ENCODE measurements around the gene PC.

Gene PC

GRCh38 chr11:66864172-66864901 lies 93.8 kb downstream of the PC start:
- DNase-seq, result no peak

DNA sequence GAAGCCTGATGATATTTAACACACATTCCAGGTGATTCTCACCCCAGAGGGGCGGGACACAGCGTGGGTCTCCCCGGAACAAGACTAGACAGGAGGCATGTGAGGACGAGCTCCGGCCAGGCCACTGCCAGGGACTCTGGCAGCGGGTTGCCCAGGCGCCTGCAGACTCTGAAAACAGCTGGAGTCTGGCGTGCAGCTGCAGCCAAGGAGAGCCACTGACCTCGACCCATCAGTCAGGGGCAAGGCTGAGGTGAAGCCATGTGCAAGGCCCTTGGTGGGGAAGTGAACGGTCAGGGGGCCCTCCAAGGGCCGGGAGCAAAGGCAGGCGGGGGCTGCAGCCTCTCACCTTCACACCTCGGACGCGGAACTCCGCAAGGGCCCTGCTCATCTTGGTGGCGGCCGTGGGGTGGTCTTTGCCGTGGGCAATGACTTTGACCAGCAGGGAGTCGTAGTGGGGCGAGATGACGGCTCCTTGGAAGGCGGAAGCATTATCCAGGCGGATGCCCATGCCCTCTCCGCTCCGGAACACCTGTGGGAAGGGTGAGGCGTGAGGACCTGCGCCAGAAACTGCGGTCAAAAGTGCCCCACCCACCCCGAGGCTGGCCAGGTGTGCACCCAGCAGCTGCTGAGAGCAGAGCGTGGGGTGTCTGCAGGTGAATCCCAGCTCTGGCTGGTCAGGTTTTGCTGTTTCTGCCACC lies 94.6 kb downstream of the PC start:
- DNase-seq, result no peak

DNA sequence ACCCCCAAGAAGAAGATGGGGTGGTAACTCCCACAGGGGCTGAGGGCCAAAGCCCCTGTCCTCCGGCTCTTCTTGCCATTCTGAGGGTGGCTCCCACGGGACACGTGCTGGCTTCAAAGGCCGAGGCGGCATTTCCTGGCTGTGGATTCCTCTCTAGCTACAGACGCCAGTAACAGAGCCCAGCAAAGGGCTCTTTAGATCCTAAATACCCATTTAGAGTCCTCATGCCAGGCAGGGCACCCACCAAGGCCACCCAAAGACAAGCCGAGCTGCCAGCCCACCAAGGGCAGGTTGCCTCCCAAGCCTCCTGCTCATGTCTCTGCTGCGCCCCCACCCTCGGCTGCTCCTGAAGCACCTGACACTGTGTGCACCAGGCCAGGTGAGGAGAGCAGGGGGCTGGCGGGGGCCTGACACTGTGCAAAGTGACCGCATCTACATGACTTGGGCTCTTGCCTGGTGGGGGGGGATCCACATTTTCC lies 95.6 kb downstream of the PC start:
- no peak for DNase-seq

GRCh38 chr11:66861774-66862558 lies 96.2 kb downstream of the PC start:
- DNase-seq, result no peak

GRCh38 chr11:66861038-66861773 lies 97.0 kb downstream of the PC start:
- DNase-seq, result no peak

DNA sequence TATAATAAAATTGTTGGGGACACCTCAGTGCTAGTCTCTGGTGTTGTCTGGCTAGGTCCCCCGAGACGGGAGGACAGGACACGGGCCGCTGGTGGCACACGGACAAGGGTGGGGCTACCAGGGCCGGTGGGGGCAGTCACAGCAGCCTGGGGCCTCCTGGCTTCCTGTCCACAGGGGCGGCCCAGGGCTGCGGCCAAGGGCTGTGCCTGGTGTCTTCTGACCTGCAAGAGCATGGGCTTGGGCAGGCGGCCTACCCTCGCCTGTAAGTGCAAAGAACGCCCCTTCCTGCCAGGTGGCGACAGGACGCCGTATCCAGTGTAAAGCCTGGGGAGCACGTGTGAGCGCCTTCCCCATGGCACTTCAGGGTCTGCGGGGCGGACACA lies 97.7 kb downstream of the PC start:
- no peak for DNase-seq

- no peak for DNase-seq
Measured at GRCh38 chr11:66859686-66860448, 98.3 kb downstream of the PC start.

GRCh38 chr11:66858939-66859685 lies 99.1 kb downstream of the PC start:
- DNase-seq, result no peak

DNA sequence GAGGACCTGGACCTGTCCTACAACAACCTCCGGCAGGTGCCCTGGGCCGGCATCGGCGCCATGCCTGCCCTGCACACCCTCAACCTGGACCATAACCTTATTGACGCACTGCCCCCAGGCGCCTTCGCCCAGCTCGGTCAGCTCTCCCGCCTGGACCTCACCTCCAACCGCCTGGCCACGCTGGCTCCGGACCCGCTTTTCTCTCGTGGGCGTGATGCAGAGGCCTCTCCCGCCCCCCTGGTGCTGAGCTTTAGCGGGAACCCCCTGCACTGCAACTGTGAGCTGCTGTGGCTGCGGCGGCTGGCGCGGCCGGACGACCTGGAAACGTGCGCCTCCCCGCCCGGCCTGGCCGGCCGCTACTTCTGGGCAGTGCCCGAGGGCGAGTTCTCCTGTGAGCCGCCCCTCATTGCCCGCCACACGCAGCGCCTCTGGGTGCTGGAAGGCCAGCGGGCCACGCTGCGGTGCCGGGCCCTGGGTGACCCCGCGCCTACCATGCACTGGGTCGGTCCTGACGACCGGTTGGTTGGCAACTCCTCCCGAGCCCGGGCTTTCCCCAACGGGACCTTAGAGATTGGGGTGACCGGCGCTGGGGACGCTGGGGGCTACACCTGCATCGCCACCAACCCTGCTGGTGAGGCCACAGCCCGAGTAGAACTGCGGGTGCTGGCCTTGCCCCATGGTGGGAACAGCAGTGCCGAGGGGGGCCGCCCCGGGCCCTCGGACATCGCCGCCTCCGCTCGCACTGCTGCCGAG lies 99.8 kb downstream of the PC start:
- no peak for DNase-seq

DNA sequence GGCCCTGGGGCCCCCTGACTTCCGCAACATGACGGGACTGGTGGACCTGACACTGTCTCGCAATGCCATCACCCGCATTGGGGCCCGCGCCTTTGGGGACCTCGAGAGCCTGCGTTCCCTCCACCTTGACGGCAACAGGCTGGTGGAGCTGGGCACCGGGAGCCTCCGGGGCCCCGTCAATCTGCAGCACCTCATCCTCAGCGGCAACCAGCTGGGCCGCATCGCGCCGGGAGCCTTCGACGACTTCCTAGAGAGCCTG lies 100.3 kb downstream of the PC start:
- DNase-seq, result no peak

DNA sequence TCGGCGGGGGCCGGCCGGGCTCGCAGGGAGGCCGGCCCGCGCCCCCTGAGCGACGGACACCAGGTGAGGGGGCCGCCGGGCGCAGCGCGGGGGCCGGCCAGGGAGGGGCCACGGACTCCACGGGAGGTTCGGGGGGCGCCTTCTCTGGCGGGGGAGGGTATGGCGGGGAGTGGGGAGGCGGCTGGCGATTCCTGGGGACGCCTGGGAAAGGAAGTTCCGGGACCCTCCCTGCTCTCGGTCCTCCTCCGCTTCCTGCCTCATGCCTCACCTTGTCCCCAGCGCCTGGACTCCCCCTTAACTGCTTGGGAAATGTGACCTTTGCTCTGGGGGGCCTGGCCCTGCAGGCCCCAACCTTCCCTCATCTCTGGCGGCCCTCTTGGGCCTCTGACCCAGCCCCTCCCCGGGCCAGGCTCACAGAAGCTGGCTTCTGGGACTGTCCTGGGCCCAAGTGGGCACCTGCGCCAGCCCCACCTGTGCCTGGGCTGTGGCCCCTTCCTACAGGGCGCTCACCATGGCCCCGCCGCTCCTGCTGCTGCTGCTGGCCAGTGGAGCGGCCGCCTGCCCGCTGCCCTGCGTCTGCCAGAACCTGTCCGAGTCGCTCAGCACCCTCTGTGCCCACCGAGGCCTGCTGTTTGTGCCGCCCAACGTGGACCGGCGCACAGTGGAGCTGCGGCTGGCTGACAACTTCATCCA lies 100.8 kb downstream of the PC start:
- peak; percentile 17 for DNase-seq

DNA sequence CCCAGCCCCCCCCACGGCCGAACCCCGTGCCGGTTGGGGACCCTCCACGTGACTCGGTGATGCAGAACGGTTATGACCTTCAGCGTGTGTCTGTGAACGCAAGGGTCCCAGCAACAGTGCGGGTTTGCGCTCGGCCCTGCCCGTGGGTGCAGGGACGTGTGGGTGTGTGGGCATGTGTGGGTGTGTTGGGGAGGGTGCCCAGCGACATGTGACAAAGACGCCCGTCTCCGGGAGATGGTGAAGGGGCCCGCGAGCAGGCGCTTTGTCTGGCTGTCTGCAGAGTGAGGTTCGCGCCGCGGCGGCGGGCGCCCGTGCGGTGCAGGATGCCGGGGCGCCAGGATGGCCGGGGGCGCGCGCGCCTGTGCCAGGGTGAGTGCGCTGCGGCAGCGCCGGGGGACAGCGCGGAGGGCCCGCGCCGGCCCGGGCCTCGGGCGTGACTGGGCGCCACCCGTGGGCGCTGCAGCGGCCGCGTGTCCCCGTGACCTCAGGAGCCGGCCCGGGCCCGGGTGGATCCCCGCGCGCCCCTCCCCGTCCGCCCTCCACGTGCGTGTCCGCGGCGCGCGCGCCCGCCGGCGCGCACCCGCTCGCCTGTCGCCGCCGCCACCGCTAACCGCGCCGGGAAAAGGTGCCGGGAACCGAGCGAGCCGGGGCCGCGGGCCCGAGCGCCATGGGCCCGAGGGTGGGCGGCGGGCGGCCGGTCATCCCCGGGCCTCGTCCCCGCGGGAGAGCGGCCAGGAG lies 101.5 kb downstream of the PC start, which contains the start of gene LRFN4:
Gene LRFN4, plus strand, starts transcription at position 569 of the 738 bp plus-strand sequence. CDS start 681 bp downstream, outside the sequence.
- DNase-seq, result no peak

DNA sequence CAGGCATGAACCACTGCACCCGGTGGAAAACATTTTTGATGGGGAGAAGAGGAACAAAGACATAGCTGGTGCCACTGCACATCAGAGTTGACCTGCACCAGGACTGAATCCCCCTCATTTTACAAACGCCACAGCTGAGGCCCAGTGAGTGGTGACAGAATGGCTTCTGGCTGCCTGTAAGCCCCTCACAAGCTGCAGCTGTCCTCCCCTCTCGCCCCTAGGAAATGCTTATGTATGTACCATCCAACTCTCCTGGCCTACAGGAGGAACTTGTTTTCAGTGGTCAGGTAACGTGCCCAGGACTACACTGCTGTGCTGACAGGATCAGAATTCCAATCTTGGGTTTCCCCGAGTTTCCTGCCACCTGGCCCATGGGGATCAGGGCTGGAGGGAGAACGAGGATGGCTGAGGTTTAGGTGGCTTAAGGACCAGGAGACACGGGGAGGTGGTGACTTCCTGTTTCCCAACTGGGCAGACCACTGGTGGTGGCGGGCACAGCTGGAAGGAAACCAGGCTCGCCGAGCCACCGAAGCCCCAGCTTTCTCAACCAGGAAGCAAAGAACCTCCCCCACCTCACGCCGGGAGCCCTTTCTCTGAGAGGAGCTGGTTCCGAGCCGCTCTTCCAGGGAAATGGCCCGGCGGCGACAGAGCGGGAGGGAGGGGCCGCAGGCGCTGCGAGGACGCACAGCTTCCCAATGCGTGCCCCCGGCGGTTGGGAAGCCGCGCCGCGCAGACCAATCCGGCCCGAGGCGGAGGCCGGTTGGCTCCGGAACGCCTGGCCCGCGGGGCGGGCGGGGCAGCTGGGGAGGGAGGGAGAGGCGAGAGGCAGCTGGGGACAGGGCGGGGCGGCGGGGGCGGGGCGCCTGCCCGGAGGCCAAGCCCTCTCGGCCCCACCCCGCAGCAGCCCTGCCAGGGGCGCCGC lies 102.3 kb downstream of the PC start:
- peak; percentile 94 for DNase-seq

- no peak for DNase-seq
Measured at GRCh38 chr11:66854729-66855211, 103.4 kb downstream of the PC start.

GRCh38 chr11:66854231-66854661 lies 103.9 kb downstream of the PC start:
- no peak for DNase-seq

- DNase-seq, result no peak
Measured at GRCh38 chr11:66853242-66854229, 104.6 kb downstream of the PC start.
